Breast epithelium (tissue), 3 donors: ENCODE measurements around the gene PTPRN2.

ENCODE experiments used
- CTCF ChIP-seq, 3 donors: fragments of 450-650 bp; IDR thresholded peaks; one replicate each; pipeline ENCODE4 v1.5.1; 2016 to 2017; ENCODE audit warnings: antibody characterized with exemption in 3 of 3, mild to moderate bottlenecking in 3 of 3, moderate library complexity in 3 of 3
- POLR2AphosphoS5 ChIP-seq, 3 donors: sonication (generic); formaldehyde crosslinking; IDR thresholded peaks; one replicate each; pipeline ENCODE4 v1.6.1; 2017; ENCODE audit warnings: antibody characterized with exemption in 3 of 3

GRCh38 chr7:157808042-157808441 lies 779.6 kb downstream of the PTPRN2 start:
- TF ChIP-seq CTCF (IDR thresholded peaks at IDR 0.05) (no peak), POLR2AphosphoS5 (IDR thresholded peaks at IDR 0.05) (no peak)
